Right cardiac atrium (tissue), 5 donors: Measurements from ENCODE around the gene MOB2. TPM values are rescaled to one million over a fixed set of nuclear protein-coding genes. Genes with fewer than 3 reads are reported as not detected.

Experiments used
- ATAC-seq, 2 donors: fragments of 200-7000 bp; cut with Tn5 transposase; one replicate each; pipeline versions ENCODE4 v1.8.0 to v1.9.1; 2020; ENCODE audit warnings: moderate library complexity in 2 of 2, mild to moderate bottlenecking in 1 of 2
- DNase-seq, 3 donors: peaks; one replicate each; pipeline ENCODE4 v3.0.0-alpha.2; 2020
- H3K27ac ChIP-seq: one replicate; pipeline ENCODE4 v1.5.1; 2013; ENCODE audit warnings: mild to moderate bottlenecking, low read length, control low read depth, moderate library complexity
- H3K27me3 ChIP-seq: one replicate; pipeline ENCODE4 v1.6.1; 2013; ENCODE audit not compliant: control insufficient read depth, insufficient read depth
- H3K4me1 ChIP-seq: one replicate; pipeline ENCODE4 v1.6.1; 2013; ENCODE audit warnings: low read length; ENCODE audit not compliant: control insufficient read depth, insufficient read depth
- H3K4me3 ChIP-seq: one replicate; pipeline ENCODE4 v1.5.1; 2013; ENCODE audit warnings: low read length, control low read depth
- H3K9me3 ChIP-seq: one replicate; pipeline ENCODE4 v1.6.1; 2013; ENCODE audit warnings: low read length; ENCODE audit not compliant: control insufficient read depth
- WGBS: extraction: QIAGEN DNeasy Blood & Tissue Kit; methylation state at CpG from one replicate; pipeline ENCODE4 v1.1.7; 2013; 5-methylcytosine and 5-hydroxymethylcytosine counted together
- intact Hi-C, 4 donors: fragments of 100-400 bp; cut with DNase I; formaldehyde crosslinking; loops; one replicate each; pipeline versions ENCODE4 v1.11.0 to v1.14.0; 2022 to 2023
- polyA plus RNA-seq: library from polyadenylated mRNA; stranded (reverse); fragments of 200-250 nt; gene quantifications from one replicate; pipeline ENCODE4 v1.2.3, GENCODE V29; 2013
- total RNA-seq, 4 donors: library from RNA; stranded (reverse); fragmentation: NEBNext Ultra II Directional; extraction: Animal tissue kit (Norgen Biotek cat#: 25700); gene quantifications; one replicate each; pipeline ENCODE4 v1.2.1, GENCODE V29; 2021
- donor health status: healthy with polysubstance abuse.
- donor health status: DM: no; HTN: yes; CAD: no.
- donor health status: DM: no; HTN: no; CAD: no.
- donor health status: DM: no; HTN: yes; CAD: no; lungs with severe emphysema.
- donor health status: DM: yes; HTN: yes; CAD: no.

MOB2 gene
- total and polyA plus RNA-seq, 5 donors: 35.0 to 45.0 (median 41.6) TPM

GRCh38 chr11:1469287-1469910 lies 17.2 kb downstream of the MOB2 start:
- DNase-seq: peak in 2 of 3 donors; percentile 47 to 51
- Histone ChIP-seq H3K9me3 (no peaks in the 10 kb centered on the region), H3K4me3 (no peak overlapping the region), H3K27me3 (no peaks in the 10 kb centered on the region), H3K27ac (no peak overlapping the region), H3K4me1 (no peaks in the 10 kb centered on the region)
- no peak for ATAC-seq
- intact Hi-C loops: no loop called here
- WGBS: 83% methylated on average over 19 of the region's 19 CpGs

GRCh38 chr11:1468473-1469066 lies 18.0 kb downstream of the MOB2 start:
- ATAC-seq: peak in 1 of 2 donors; percentile 1
- Histone ChIP-seq H3K4me3 (no peak overlapping the region), H3K9me3 (no peaks in the 10 kb centered on the region), H3K4me1 (no peaks in the 10 kb centered on the region), H3K27me3 (no peaks in the 10 kb centered on the region), H3K27ac (no peak overlapping the region)
- peak in 2 of 3 donors; percentile 45 to 53 for DNase-seq
- intact Hi-C loops: no loop called here
- WGBS: 77% methylated on average over 19 of the region's 19 CpGs

DNA sequence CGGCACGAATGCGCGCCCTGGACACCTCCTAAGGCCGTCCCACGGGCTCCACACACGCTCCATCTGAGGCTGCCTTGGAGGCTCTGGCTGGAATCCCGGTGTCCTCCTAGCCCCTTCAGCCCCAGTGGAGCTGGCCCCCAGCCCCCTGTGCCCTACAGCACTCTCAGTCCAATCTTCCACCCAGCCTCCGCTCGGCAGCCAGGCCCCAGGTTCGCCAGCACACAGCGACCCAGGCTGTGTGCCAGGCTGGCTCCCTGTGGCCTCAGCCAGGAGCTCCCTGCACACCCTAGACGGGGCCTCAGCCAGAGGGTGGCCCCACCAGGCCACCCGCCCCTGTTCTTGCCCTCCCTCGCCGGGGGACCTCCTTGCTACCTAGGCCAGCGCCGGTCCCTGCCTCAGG lies 18.6 kb downstream of the MOB2 start:
- Histone ChIP-seq H3K4me1 (no peaks in the 10 kb centered on the region), H3K4me3 (no peak overlapping the region), H3K27me3 (no peaks in the 10 kb centered on the region), H3K9me3 (no peaks in the 10 kb centered on the region), H3K27ac (no peak overlapping the region)
- peak in 1 of 2 donors; percentile 36 for ATAC-seq
- intact Hi-C loops: no loop called here
- WGBS: 58% methylated on average over 18 of the region's 18 CpGs
- peak in 2 of 3 donors; percentile 53 to 68 for DNase-seq

GRCh38 chr11:1467270-1467669 lies 19.3 kb downstream of the MOB2 start:
- no peaks in the 10 kb centered on the region for H3K4me1 ChIP-seq
- H3K4me3 ChIP-seq: no peak overlapping the region
- ATAC-seq: no peak
- no peaks in the 10 kb centered on the region for H3K27me3 ChIP-seq
- intact Hi-C loops: no loop called here
- 68% methylated on average over 9 of the region's 9 CpGs for WGBS
- no peak overlapping the region for H3K27ac ChIP-seq
- H3K9me3 ChIP-seq: no peaks in the 10 kb centered on the region
- DNase-seq: peak in 1 of 3 donors; percentile 18

DNA sequence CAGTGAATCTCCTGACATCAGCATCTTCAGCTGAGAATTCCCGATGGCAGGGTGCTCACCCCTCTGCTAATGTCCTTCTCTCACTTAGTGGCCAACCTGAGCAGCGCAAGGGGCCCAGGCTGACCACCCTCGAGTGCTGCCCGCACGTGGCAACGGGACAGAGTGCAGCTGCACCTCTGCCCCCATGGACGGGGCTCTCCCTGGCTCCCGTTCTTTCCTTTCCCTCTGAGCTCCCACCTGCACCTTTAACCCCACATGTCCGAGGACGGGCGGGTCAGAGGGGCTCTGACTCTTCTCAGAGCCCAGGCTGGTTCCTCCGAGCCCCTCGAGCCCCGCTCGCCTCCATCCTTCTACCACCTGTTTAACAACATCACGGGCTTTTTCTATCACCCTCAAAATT lies 19.8 kb downstream of the MOB2 start:
- Histone ChIP-seq H3K27me3 (no peaks in the 10 kb centered on the region), H3K27ac (no peak overlapping the region)
- intact Hi-C loops: no loop called here

DNA sequence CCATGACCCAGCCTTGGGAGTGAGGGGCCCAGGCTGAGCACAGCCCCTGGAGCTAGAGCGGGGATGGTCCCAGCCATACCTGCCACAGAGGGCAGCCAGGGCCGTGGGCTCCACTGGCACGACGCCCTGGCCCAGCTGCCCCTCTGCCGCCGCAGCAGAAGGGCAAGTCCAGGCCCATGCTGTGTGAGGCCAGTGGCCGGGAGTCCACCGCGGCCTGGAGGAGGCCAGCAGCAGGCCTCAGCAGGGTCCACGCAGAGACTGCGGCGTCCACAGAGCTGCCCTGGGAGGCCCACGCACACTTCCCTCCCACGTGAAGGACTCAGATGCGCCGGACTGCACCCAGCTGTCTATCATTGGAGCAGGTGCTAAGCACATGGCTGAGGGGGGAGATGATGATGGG lies 23.5 kb downstream of the MOB2 start:
- intact Hi-C loops: no loop called here
- ATAC-seq (no peak), DNase-seq (no peak)
- Histone ChIP-seq H3K9me3 (no peaks in the 10 kb centered on the region), H3K27ac (no peak overlapping the region), H3K4me3 (no peak overlapping the region), H3K4me1 (no peaks in the 10 kb centered on the region), H3K27me3 (no peaks in the 10 kb centered on the region)
- WGBS: 97% methylated on average over 16 of the region's 16 CpGs

More for the DNA sequence above, 19.8 kb downstream of the MOB2 start:
- H3K4me1 ChIP-seq: no peaks in the 10 kb centered on the region
- DNase-seq (peak in 1 of 3 donors; percentile 28), ATAC-seq (no peak)
- H3K4me3 ChIP-seq: no peak overlapping the region
- WGBS: 86% methylated on average over 16 of the region's 16 CpGs
- H3K9me3 ChIP-seq: no peaks in the 10 kb centered on the region

DNA sequence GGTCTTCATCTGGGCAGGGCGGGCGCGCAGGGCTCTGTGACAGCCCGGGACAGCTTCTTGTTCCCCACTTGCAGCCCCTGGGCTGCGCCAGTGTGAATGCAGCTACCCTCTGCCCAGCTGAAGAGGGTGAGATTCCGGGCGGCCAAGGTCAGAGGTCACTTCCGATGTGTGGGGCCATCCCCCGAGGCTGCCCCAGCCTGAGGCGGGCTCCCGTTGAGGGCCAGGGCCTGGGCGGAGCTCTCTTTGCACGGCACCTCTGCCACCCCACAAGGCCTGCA lies 23.9 kb downstream of the MOB2 start:
- H3K4me3 ChIP-seq: no peak overlapping the region
- H3K9me3 ChIP-seq: no peaks in the 10 kb centered on the region
- no peak overlapping the region for H3K27ac ChIP-seq
- 87% methylated on average over 13 of the region's 13 CpGs for WGBS
- H3K4me1 ChIP-seq: no peaks in the 10 kb centered on the region
- ATAC-seq (no peak), DNase-seq (no peak)
- H3K27me3 ChIP-seq: no peaks in the 10 kb centered on the region
- intact Hi-C loops: no loop called here

DNA sequence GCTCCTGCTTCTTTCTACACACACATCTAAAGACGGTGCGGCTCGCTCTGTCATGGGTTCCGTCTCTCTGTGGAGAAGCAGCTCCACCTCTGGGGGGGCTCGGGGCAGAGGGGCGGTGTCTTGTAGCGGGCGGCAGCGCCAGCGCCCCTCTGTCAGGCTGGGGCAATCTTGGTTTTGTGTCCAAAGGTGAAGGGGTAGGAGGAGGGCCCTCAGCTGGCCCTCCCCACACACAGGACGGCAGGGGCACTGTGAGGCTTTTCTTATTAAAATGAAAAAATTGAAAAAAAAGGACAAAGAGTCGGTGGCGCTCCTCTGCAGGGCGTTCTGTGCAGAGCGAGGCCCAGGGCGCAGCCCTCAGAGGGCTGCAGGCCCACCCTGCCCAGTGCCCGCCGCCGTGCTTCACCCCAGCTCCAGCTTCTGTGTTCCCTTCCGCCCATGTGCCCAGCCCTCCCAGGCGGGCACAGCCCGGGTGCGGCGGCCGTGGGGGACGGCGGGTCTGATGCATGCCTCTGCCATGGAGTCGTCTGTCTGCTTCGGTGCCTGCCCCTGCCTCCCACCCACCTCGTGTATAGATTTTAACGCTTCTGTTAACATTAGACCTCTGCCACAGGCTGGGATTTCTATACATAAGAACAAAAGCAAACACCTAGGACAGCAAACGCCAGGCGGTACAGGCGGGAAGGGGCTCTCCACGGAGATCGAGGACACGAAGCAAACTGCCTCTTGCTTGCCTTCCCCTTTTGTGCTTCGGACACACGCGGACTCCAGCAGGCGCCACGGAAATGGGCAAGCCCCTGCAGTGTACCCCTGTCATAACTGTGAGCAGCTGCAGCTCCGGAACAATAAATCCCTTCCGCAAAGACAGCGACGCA lies 24.5 kb downstream of the MOB2 start:
- Histone ChIP-seq H3K27ac (no peak overlapping the region), H3K9me3 (no peaks in the 10 kb centered on the region), H3K4me3 (no peak overlapping the region), H3K27me3 (no peaks in the 10 kb centered on the region), H3K4me1 (no peaks in the 10 kb centered on the region)
- WGBS: 91% methylated on average over 46 of the region's 46 CpGs
- DNase-seq (no peak), ATAC-seq (no peak)
- intact Hi-C loops: no loop called here

GRCh38 chr11:1460986-1461825 lies 25.4 kb downstream of the MOB2 start:
- 77% methylated on average over 50 of the region's 50 CpGs for WGBS
- Histone ChIP-seq H3K27me3 (no peaks in the 10 kb centered on the region), H3K27ac (no peak overlapping the region), H3K9me3 (no peaks in the 10 kb centered on the region), H3K4me1 (no peaks in the 10 kb centered on the region), H3K4me3 (no peak overlapping the region)
- intact Hi-C loops: no loop called here
- no peak for DNase-seq
- ATAC-seq: no peak

- intact Hi-C loops: no loop called here
- WGBS: 77% methylated on average over 44 of the region's 44 CpGs
- DNase-seq: peak; percentile 73 to 87 (median 86)
Observed at GRCh38 chr11:1460396-1460985, 26.1 kb downstream of the MOB2 start.

More at GRCh38 chr11:1460396-1460985, 26.1 kb downstream of the MOB2 start:
- H3K4me1 ChIP-seq: no peaks in the 10 kb centered on the region
- no peak overlapping the region for H3K27ac ChIP-seq
- no peaks in the 10 kb centered on the region for H3K27me3 ChIP-seq
- H3K9me3 ChIP-seq: no peaks in the 10 kb centered on the region
- ATAC-seq: peak; percentile 10 to 11
- no peak overlapping the region for H3K4me3 ChIP-seq
